ENCODE results near the gene DLG2. TPM values are rescaled to one million over a fixed set of nuclear protein-coding genes. Genes with fewer than 3 reads are reported as not detected.

Gene DLG2
- total and polyA plus RNA-seq, 9 of the 15 experiments (the other 6 are each of a cell fraction or from before 2014, with no cell fraction given): 0.52 to 1.6 (median 0.95) TPM

GRCh38 chr11:84420271-84420670 is 1206.9 kb downstream of the DLG2 start:
- DNase-seq (ENCODE audit: extremely low read depth in 1 of 4, low spot score in 3 of 4): no peak
- no peak overlapping the region for H3K9ac ChIP-seq (ENCODE audit: insufficient read depth in 1 of 2, low read depth in 2 of 2, low read length in 2 of 2)
- H2AFZ ChIP-seq (ENCODE audit: low read depth, low read length): no peak overlapping the region
- WGBS (ENCODE audit: insufficient coverage, low coverage, missing lambda C conversion rate): 3% methylated on average over 4 of the region's 4 CpGs
- BruUV-seq (replicated peaks): no TSS peak
- POLR2A ChIA-PET: no interaction called here
- CTCF ChIA-PET (ENCODE audit: low intra/inter-chr PET ratio): no interaction called here
- H3K79me2 ChIP-seq (ENCODE audit: control insufficient read depth, insufficient read depth, low read length): no peaks in the 10 kb centered on the region
- no peak for ATAC-seq
- H4K20me1 ChIP-seq (replicated peaks; ENCODE audit: control insufficient read depth, insufficient read depth, low read length): no peaks in the 10 kb centered on the region
- no peaks in the 10 kb centered on the region for H3K36me3 ChIP-seq (ENCODE audit: control insufficient read depth, insufficient read depth, low read length)
- no peaks in the 10 kb centered on the region for H3K27me3 ChIP-seq (ENCODE audit: control insufficient read depth in 2 of 2, insufficient read depth in 2 of 2, low read length in 2 of 2)
- H3K9me1 ChIP-seq (ENCODE audit: control insufficient read depth, insufficient read depth, low read length): no peaks in the 10 kb centered on the region
- no peak for FAIRE-seq
- in situ Hi-C loops (cut with MboI): no loop called here
- no peaks in the 10 kb centered on the region for H3K4me1 ChIP-seq (replicated peaks in 1 of 2; ENCODE audit: control insufficient read depth in 2 of 2, insufficient read depth in 2 of 2, low read length in 2 of 2)
- TF ChIP-seq NR1H2 (CRISPR knock-in tag; IDR thresholded peaks at IDR 0.05) (no peak), GATAD2B (IDR thresholded peaks at IDR 0.05; ENCODE audit: borderline replicate concordance) (no peak), CHD2 (IDR thresholded peaks at IDR 0.05; ENCODE audit: low read depth, low read length) (no peak), EGR1 (conservative IDR thresholded peaks at IDR 0.05) (no peak), FOXP1 (CRISPR knock-in tag; IDR thresholded peaks at IDR 0.05) (no peak)
- no peak overlapping the region for H3K4me3 ChIP-seq
- no peaks in the 10 kb centered on the region for H3K9me3 ChIP-seq (replicated peaks; ENCODE audit: control insufficient read depth, insufficient read depth, low read depth, low read length)
- H3K4me2 ChIP-seq (ENCODE audit: insufficient read depth, low read length): no peak overlapping the region
- intact Hi-C loops (cut with micrococcal nuclease): no loop called here
- no peak overlapping the region for H3K27ac ChIP-seq (ENCODE audit: extremely low read depth, low read depth, low read length)

- Histone ChIP-seq H3K4me3 (no peak overlapping the region), H4K20me1 (replicated peaks; ENCODE audit: control insufficient read depth, insufficient read depth, low read length) (no peaks in the 10 kb centered on the region), H3K4me2 (ENCODE audit: insufficient read depth, low read length) (no peak overlapping the region), H3K27me3 (ENCODE audit: control insufficient read depth in 2 of 2, insufficient read depth in 2 of 2, low read length in 2 of 2) (no peaks in the 10 kb centered on the region), H3K79me2 (ENCODE audit: control insufficient read depth, insufficient read depth, low read length) (no peaks in the 10 kb centered on the region), H3K9ac (ENCODE audit: insufficient read depth in 1 of 2, low read depth in 2 of 2, low read length in 2 of 2) (no peak overlapping the region), H3K9me1 (ENCODE audit: control insufficient read depth, insufficient read depth, low read length) (no peaks in the 10 kb centered on the region), H3K36me3 (ENCODE audit: control insufficient read depth, insufficient read depth, low read length) (no peaks in the 10 kb centered on the region), H3K4me1 (replicated peaks in 1 of 2; ENCODE audit: control insufficient read depth in 2 of 2, insufficient read depth in 2 of 2, low read length in 2 of 2) (no peaks in the 10 kb centered on the region), H3K9me3 (replicated peaks; ENCODE audit: control insufficient read depth, insufficient read depth, low read depth, low read length) (no peaks in the 10 kb centered on the region), H3K27ac (ENCODE audit: extremely low read depth, low read depth, low read length) (no peak overlapping the region), H2AFZ (ENCODE audit: low read depth, low read length) (no peak overlapping the region)
- ChIA-PET CTCF (ENCODE audit: low intra/inter-chr PET ratio) (no interaction called here), POLR2A (no interaction called here)
- intact Hi-C loops (cut with micrococcal nuclease) (no loop called here), in situ Hi-C loops (cut with MboI) (no loop called here)
- FAIRE-seq (no peak), ATAC-seq (no peak), DNase-seq (ENCODE audit: extremely low read depth in 1 of 4, low spot score in 3 of 4) (no peak)
- BruUV-seq (replicated peaks): no TSS peak
- WGBS (ENCODE audit: insufficient coverage, low coverage, missing lambda C conversion rate): 2% methylated on average over 3 of the region's 3 CpGs
- TF ChIP-seq HIVEP1 (CRISPR knock-in tag; IDR thresholded peaks at IDR 0.05) (no peak), ZNF785 (CRISPR knock-in tag; IDR thresholded peaks at IDR 0.05) (no peak), SETDB1 (IDR thresholded peaks at IDR 0.05; ENCODE audit: low read length) (no peak), GATAD2A (IDR thresholded peaks at IDR 0.05) (no peak), RFX1 (IDR thresholded peaks at IDR 0.05) (no peak), UBTF (IDR thresholded peaks at IDR 0.05; ENCODE audit: borderline replicate concordance in 1 of 2, low read depth in 2 of 2, low read length in 2 of 2) (no peak), AFF1 (IDR thresholded peaks at IDR 0.05; ENCODE audit: low read depth in 1 of 2, partially characterized antibody in 2 of 2) (no peak), HOXB6 (CRISPR knock-in tag; IDR thresholded peaks at IDR 0.05; ENCODE audit: borderline replicate concordance) (no peak)
These were observed 1207.5 kb downstream of the DLG2 start for GRCh38 chr11:84419616-84420015.

Measured in K562 (cell line).